ENCODE data around the gene DDX10.
"Not testable (repeated sequence)": the region's sequence is repeated elsewhere in the genome, so short reads cannot be mapped to it uniquely, and the experiment has no call there.

DDX10 gene

DNA sequence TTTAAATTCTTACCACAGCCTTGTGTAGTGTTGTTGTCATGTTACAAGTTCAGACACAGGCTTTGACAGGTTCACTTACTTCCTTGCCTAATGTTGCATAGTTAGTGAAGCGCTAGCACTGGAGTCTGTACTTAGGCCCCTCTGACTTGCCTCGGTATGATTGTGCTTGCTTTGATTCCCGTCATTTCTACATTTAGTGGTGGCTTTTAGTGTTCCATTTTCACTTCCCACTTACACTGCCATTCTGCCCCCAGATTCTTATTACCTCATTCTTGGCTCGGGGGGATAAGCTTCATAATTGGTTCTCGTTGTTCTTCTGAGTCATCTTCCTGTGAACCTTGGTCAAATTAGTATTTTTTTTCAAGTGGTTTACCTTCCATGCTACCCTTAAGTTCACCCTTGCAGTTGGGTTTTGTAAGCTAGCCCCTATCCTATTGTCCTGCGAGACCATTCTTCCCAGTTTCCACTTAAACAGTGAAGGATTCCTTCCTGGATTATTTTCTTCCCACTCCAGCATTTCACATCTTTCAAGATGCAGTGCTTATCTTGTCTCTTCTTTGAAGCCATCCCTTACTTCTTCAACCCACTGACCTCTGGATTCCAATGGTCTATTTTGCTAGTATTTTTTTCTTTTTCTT is 68.7 kb downstream of the DDX10 start:
- Histone ChIP-seq H3K36me3 (ENCODE audit: control insufficient read depth in 2 of 2, insufficient read depth in 2 of 2, low read length in 2 of 2) (no peaks in the 10 kb centered on the region), H3K27me3 (ENCODE audit: control insufficient read depth in 2 of 2, insufficient read depth in 2 of 2, low read length in 2 of 2) (no peaks in the 10 kb centered on the region), H3K9me3 (ENCODE audit: control insufficient read depth in 2 of 2, low read length in 2 of 2) (no peaks in the 10 kb centered on the region), H3K4me3 (ENCODE audit: low read length in 2 of 2) (no peak overlapping the region), H3K27ac (ENCODE audit: low read depth in 2 of 2, low read length in 2 of 2) (no peak overlapping the region), H3K4me1 (ENCODE audit: control insufficient read depth in 2 of 2, insufficient read depth in 2 of 2, low read length in 2 of 2) (no peaks in the 10 kb centered on the region), H3K9ac (ENCODE audit: low read depth in 1 of 2, low read length in 2 of 2) (no peak overlapping the region)

DNA sequence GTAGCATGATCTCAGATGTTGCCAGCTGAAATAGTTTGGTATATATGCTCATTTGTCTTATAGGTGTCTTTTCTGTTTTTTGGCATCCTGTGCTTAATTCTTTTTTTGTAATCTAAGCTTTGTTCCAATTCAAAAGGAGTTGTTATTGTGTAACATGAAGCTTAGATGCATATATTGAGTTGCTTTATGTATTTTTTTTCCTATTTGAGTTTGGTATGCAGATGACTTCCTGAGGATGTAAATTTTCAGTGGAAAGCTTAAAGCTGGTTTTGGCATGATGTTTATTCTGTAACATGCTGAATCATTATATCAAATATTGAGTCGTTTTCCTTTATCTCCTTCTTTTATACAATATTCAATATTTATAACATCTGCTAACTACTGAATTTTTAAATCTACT is 69.4 kb downstream of the DDX10 start:
- H3K9me3 ChIP-seq (ENCODE audit: control insufficient read depth in 2 of 2, low read length in 2 of 2): no peaks in the 10 kb centered on the region
- H3K4me3 ChIP-seq (ENCODE audit: low read length in 2 of 2): no peak overlapping the region
- no peak overlapping the region for H3K27ac ChIP-seq (ENCODE audit: low read depth in 2 of 2, low read length in 2 of 2)
- no peak overlapping the region for H3K9ac ChIP-seq (ENCODE audit: low read depth in 1 of 2, low read length in 2 of 2)
- H3K4me1 ChIP-seq (ENCODE audit: control insufficient read depth in 2 of 2, insufficient read depth in 2 of 2, low read length in 2 of 2): no peaks in the 10 kb centered on the region
- H3K36me3 ChIP-seq (ENCODE audit: control insufficient read depth in 2 of 2, insufficient read depth in 2 of 2, low read length in 2 of 2): no peaks in the 10 kb centered on the region
- H3K27me3 ChIP-seq (ENCODE audit: control insufficient read depth in 2 of 2, insufficient read depth in 2 of 2, low read length in 2 of 2): no peaks in the 10 kb centered on the region

DNA sequence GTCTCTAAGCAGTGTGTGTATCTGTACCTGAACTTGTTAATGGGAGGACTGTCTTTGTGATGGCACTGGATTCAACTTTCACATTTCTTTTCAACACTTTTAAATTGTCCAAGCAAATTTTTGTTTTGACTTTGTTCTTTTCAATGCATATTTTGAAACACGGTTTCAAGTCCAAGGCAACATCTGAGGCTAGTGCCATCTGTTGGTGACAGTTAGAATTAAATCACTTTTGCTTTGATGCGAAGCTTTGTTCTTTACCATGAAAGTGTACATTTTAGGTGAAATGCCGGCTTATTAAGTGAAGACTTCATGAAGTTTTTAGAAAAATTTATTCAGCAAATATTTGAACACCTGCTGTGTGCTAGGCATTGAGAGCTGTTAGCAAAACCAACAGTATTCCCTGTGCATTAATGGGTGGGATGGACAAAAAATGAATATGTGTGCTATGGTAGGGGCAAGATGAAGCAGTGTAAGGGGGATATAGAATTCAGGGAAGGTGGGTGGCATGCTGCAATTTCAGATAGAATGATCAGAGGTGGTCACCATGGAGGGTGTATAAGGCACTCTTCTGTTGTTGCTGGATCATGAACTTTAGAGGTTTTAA is 70.2 kb downstream of the DDX10 start:
- H3K36me3 ChIP-seq (ENCODE audit: control insufficient read depth in 2 of 2, insufficient read depth in 2 of 2, low read length in 2 of 2): no peaks in the 10 kb centered on the region
- H3K27ac ChIP-seq (ENCODE audit: low read depth in 2 of 2, low read length in 2 of 2): no peak overlapping the region
- no peak overlapping the region for H3K9ac ChIP-seq (ENCODE audit: low read depth in 1 of 2, low read length in 2 of 2)
- H3K4me1 ChIP-seq (ENCODE audit: control insufficient read depth in 2 of 2, insufficient read depth in 2 of 2, low read length in 2 of 2): no peaks in the 10 kb centered on the region
- no peak overlapping the region for H3K4me3 ChIP-seq (ENCODE audit: low read length in 2 of 2)
- H3K9me3 ChIP-seq (ENCODE audit: control insufficient read depth in 2 of 2, low read length in 2 of 2): no peaks in the 10 kb centered on the region
- H3K27me3 ChIP-seq (ENCODE audit: control insufficient read depth in 2 of 2, insufficient read depth in 2 of 2, low read length in 2 of 2): no peaks in the 10 kb centered on the region

DNA sequence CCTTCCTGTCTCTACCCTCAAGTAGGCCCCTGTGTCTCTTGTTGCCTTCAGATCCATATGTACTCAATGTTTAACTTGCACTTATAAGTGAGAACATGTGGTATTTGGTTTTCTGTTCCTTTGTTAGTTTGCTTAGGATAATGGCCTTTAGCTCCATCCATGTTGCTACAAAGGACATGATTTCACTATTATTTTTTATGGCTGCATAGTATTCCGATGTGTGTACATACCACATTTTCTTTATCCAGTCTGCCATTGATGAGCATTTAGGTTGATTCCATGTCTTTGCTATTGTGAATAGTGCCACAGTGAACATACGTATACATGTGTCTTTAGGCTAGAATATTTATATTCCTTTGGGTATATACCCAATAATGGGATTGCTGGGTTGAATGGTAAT is 75.3 kb downstream of the DDX10 start:
- not testable (repeated sequence) for H3K9ac ChIP-seq (ENCODE audit: low read depth in 1 of 2, low read length in 2 of 2); H3K4me3 ChIP-seq (ENCODE audit: low read length in 2 of 2); H3K27ac ChIP-seq (ENCODE audit: low read depth in 2 of 2, low read length in 2 of 2); H3K9me3 ChIP-seq (ENCODE audit: control insufficient read depth in 2 of 2, low read length in 2 of 2); H3K27me3 ChIP-seq (ENCODE audit: control insufficient read depth in 2 of 2, insufficient read depth in 2 of 2, low read length in 2 of 2); H3K4me1 ChIP-seq (ENCODE audit: control insufficient read depth in 2 of 2, insufficient read depth in 2 of 2, low read length in 2 of 2); H3K36me3 ChIP-seq (ENCODE audit: control insufficient read depth in 2 of 2, insufficient read depth in 2 of 2, low read length in 2 of 2)

DNA sequence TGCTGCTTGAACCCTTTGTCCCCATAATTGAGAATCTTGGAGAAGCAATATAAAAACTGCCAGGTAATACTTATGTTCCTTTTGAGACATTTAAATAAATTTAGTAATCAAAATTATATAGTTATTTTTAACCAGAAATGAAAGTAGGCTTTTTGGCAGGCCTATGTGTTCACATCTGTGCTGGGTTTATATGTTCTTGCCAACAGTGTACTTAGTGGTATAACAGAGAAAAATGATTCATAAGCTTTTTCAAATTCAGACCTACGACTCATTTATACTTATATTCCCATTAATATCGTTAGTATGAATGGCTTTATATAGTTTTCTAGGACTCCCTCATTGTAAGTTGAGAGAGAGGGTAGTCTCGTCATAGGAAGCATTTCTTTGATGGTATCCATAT is 79.0 kb downstream of the DDX10 start:
- Histone ChIP-seq H3K9me3 (ENCODE audit: control insufficient read depth in 2 of 2, low read length in 2 of 2) (no peaks in the 10 kb centered on the region), H3K9ac (ENCODE audit: low read depth in 1 of 2, low read length in 2 of 2) (no peak overlapping the region), H3K4me3 (ENCODE audit: low read length in 2 of 2) (no peak overlapping the region), H3K27ac (ENCODE audit: low read depth in 2 of 2, low read length in 2 of 2) (no peak overlapping the region), H3K27me3 (ENCODE audit: control insufficient read depth in 2 of 2, insufficient read depth in 2 of 2, low read length in 2 of 2) (no peaks in the 10 kb centered on the region), H3K36me3 (ENCODE audit: control insufficient read depth in 2 of 2, insufficient read depth in 2 of 2, low read length in 2 of 2) (no peaks in the 10 kb centered on the region), H3K4me1 (ENCODE audit: control insufficient read depth in 2 of 2, insufficient read depth in 2 of 2, low read length in 2 of 2) (no peaks in the 10 kb centered on the region)

DNA sequence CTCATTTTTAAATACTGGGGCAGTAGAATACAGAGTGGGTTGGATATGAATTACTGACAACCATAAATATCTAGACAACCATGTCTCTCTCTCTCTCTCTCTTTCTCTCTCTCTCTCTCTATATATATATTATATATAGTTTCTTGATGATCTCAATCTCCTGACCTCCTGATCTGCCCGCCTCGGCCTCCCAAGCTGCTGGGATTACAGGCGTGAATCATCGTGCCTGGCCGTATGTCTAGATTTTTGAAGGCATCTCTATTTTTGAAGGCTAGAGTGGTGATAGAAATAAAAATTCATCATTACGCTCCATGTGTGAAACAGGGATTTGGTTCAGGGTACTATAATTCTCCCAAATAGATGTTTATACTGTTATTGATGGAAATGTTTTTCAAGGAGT is 84.1 kb downstream of the DDX10 start:
- H3K36me3 ChIP-seq (ENCODE audit: control insufficient read depth in 2 of 2, insufficient read depth in 2 of 2, low read length in 2 of 2): no peaks in the 10 kb centered on the region
- H3K4me1 ChIP-seq (ENCODE audit: control insufficient read depth in 2 of 2, insufficient read depth in 2 of 2, low read length in 2 of 2): no peaks in the 10 kb centered on the region
- H3K4me3 ChIP-seq (ENCODE audit: low read length in 2 of 2): no peak overlapping the region

DNA sequence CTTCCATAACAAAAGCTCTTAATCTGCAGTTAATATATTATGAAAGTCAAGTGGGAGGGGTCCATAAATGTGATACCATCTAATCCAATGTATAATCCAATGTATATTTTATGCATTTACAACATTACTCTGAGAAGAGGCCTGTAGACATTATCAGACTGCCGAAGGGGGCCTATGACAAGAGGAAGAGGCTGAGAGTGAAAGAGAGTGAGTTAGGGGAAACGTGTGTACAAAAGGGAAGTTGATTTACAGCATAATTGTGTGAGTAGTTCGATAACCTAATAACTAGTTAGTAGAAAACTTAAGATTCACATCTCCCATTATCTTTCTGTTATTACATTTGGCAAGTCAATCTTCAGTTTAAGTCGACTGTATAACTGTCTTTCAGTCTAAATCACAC is 86.6 kb downstream of the DDX10 start:
- no peaks in the 10 kb centered on the region for H3K36me3 ChIP-seq (ENCODE audit: control insufficient read depth in 2 of 2, insufficient read depth in 2 of 2, low read length in 2 of 2)
- H3K4me3 ChIP-seq (ENCODE audit: low read length in 2 of 2): no peak overlapping the region
- no peaks in the 10 kb centered on the region for H3K4me1 ChIP-seq (ENCODE audit: control insufficient read depth in 2 of 2, insufficient read depth in 2 of 2, low read length in 2 of 2)
- H3K27ac ChIP-seq (ENCODE audit: low read depth in 2 of 2, low read length in 2 of 2): no peak overlapping the region
- no peaks in the 10 kb centered on the region for H3K27me3 ChIP-seq (ENCODE audit: control insufficient read depth in 2 of 2, insufficient read depth in 2 of 2, low read length in 2 of 2)
- no peaks in the 10 kb centered on the region for H3K9me3 ChIP-seq (ENCODE audit: control insufficient read depth in 2 of 2, low read length in 2 of 2)
- no peak overlapping the region for H3K9ac ChIP-seq (ENCODE audit: low read depth in 1 of 2, low read length in 2 of 2)

More for the DNA sequence above, 84.1 kb downstream of the DDX10 start:
- Histone ChIP-seq H3K9me3 (ENCODE audit: control insufficient read depth in 2 of 2, low read length in 2 of 2) (no peaks in the 10 kb centered on the region), H3K27me3 (ENCODE audit: control insufficient read depth in 2 of 2, insufficient read depth in 2 of 2, low read length in 2 of 2) (no peaks in the 10 kb centered on the region), H3K9ac (ENCODE audit: low read depth in 1 of 2, low read length in 2 of 2) (no peak overlapping the region), H3K27ac (ENCODE audit: low read depth in 2 of 2, low read length in 2 of 2) (no peak overlapping the region)

DNA sequence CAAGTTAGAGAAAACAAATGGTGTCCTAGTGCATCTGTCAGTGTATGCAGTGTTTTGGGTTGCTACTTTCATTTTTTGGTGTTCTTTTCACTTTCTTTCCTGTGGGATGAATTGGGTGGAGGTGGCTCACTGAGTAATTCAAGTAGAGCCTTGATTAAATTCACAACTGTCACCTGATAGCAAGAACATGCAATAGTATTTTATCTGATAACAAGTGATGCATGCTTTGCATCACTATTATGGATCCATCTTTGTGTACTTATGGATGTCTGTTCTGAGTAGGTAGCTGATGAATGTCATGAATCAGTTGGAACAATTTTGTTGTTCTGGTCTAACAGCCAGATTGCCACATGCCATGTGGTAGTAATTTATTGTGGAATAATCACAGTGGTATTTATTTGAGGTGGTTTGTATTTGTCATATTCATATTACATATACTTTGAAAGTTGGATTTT is 87.5 kb downstream of the DDX10 start:
- Histone ChIP-seq H3K36me3 (ENCODE audit: control insufficient read depth in 2 of 2, insufficient read depth in 2 of 2, low read length in 2 of 2) (no peaks in the 10 kb centered on the region), H3K27ac (ENCODE audit: low read depth in 2 of 2, low read length in 2 of 2) (no peak overlapping the region), H3K27me3 (ENCODE audit: control insufficient read depth in 2 of 2, insufficient read depth in 2 of 2, low read length in 2 of 2) (no peaks in the 10 kb centered on the region), H3K9ac (ENCODE audit: low read depth in 1 of 2, low read length in 2 of 2) (no peak overlapping the region), H3K4me1 (ENCODE audit: control insufficient read depth in 2 of 2, insufficient read depth in 2 of 2, low read length in 2 of 2) (no peaks in the 10 kb centered on the region), H3K4me3 (ENCODE audit: low read length in 2 of 2) (no peak overlapping the region), H3K9me3 (ENCODE audit: control insufficient read depth in 2 of 2, low read length in 2 of 2) (no peaks in the 10 kb centered on the region)

GRCh38 chr11:108754901-108755625 is 90.2 kb downstream of the DDX10 start:
- H3K9ac ChIP-seq (ENCODE audit: low read depth in 1 of 2, low read length in 2 of 2): no peak overlapping the region
- no peak overlapping the region for H3K27ac ChIP-seq (ENCODE audit: low read depth in 2 of 2, low read length in 2 of 2)
- no peaks in the 10 kb centered on the region for H3K36me3 ChIP-seq (ENCODE audit: control insufficient read depth in 2 of 2, insufficient read depth in 2 of 2, low read length in 2 of 2)
- no peaks in the 10 kb centered on the region for H3K9me3 ChIP-seq (ENCODE audit: control insufficient read depth in 2 of 2, low read length in 2 of 2)
- no peaks in the 10 kb centered on the region for H3K4me1 ChIP-seq (ENCODE audit: control insufficient read depth in 2 of 2, insufficient read depth in 2 of 2, low read length in 2 of 2)
- H3K4me3 ChIP-seq (ENCODE audit: low read length in 2 of 2): no peak overlapping the region
- no peaks in the 10 kb centered on the region for H3K27me3 ChIP-seq (ENCODE audit: control insufficient read depth in 2 of 2, insufficient read depth in 2 of 2, low read length in 2 of 2)

DNA sequence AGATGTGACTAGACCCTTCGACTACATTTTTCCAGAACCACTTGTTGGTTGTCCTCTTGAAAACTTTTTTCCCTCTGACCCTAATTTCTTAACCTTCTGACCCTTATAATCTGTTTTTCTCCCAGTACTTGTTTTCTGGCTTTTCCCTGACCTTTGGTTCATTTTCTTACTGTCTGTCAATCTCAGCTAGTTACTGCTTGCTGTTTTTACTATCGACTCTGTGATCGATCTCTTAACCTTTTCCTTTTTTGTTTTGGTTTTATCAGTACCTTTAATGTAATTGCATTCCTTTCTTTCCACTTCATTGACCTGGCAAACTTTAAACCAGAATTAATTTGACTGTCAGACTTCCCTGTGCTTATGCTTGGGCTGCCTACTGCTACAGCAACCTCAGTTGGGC is 92.8 kb downstream of the DDX10 start:
- no peak overlapping the region for H3K27ac ChIP-seq (ENCODE audit: low read depth in 2 of 2, low read length in 2 of 2)
- no peaks in the 10 kb centered on the region for H3K36me3 ChIP-seq (ENCODE audit: control insufficient read depth in 2 of 2, insufficient read depth in 2 of 2, low read length in 2 of 2)
- H3K4me1 ChIP-seq (ENCODE audit: control insufficient read depth in 2 of 2, insufficient read depth in 2 of 2, low read length in 2 of 2): no peaks in the 10 kb centered on the region
- no peak overlapping the region for H3K4me3 ChIP-seq (ENCODE audit: low read length in 2 of 2)
- H3K9me3 ChIP-seq (ENCODE audit: control insufficient read depth in 2 of 2, low read length in 2 of 2): no peaks in the 10 kb centered on the region
- no peaks in the 10 kb centered on the region for H3K27me3 ChIP-seq (ENCODE audit: control insufficient read depth in 2 of 2, insufficient read depth in 2 of 2, low read length in 2 of 2)
- H3K9ac ChIP-seq (ENCODE audit: low read depth in 1 of 2, low read length in 2 of 2): no peak overlapping the region

All from mucosa of rectum (tissue), 2 donors.